C4-2B (cell line): ENCODE results near the gene NCKAP5L.

Source experiments
- CTCF ChIP-seq: fragments of 450-650 bp; conservative IDR thresholded peaks from 2 replicates; pipeline ENCODE4 v1.5.1; 2017; ENCODE audit warnings: mild to moderate bottlenecking
- ZFX ChIP-seq: fragments of 450-650 bp; IDR thresholded peaks from 2 replicates; pipeline ENCODE4 v1.6.1; 2017

GRCh38 chr12:49794021-49794420, 34.2 kb downstream of the NCKAP5L start:
- TF ChIP-seq CTCF (no peak), ZFX (no peak)
